HepG2 (cell line): ENCODE measurements around the gene SRCAP. TPM values are rescaled to one million over a fixed set of nuclear protein-coding genes. Genes with fewer than 3 reads are reported as not detected.

Experiments
- ATAD3A ChIP-seq: sonication (generic); formaldehyde crosslinking; IDR thresholded peaks from 2 replicates; pipeline ENCODE4 v1.4.0; 2020; ENCODE audit warnings: missing genetic modification reagents
- ETV5 ChIP-seq: IDR thresholded peaks from 2 replicates; pipeline ENCODE4 v1.6.1; 2018; ENCODE audit warnings: missing biosample characterization, missing genetic modification reagents, inconsistent platforms, borderline replicate concordance
- MTF1 ChIP-seq: sonication (generic); formaldehyde crosslinking; IDR thresholded peaks from 2 replicates; pipeline ENCODE4 v1.5.0; 2020; ENCODE audit warnings: missing genetic modification reagents
- NFKB2 ChIP-seq: sonication (generic); formaldehyde crosslinking; IDR thresholded peaks from 2 replicates; pipeline ENCODE4 v1.4.0; 2020; ENCODE audit warnings: missing genetic modification reagents, borderline replicate concordance
- NFYC ChIP-seq: IDR thresholded peaks from 2 replicates; pipeline ENCODE4 v1.6.1; 2016; ENCODE audit warnings: missing genetic modification reagents, missing compliant biosample characterization
- NR2F1 ChIP-seq, 2 experiments: fragments of 450-650 bp in 1 of 2; formaldehyde crosslinking in 1 of 2; IDR thresholded peaks; 2 replicates each; pipeline versions ENCODE4 v1.5.0 to v1.6.1; 2016 to 2020; ENCODE audit warnings: mild to moderate bottlenecking in 1 of 2, missing compliant biosample characterization in 1 of 2, missing genetic modification reagents in 1 of 2, moderate library complexity in 1 of 2
- NRL ChIP-seq: sonication (generic); formaldehyde crosslinking; IDR thresholded peaks from 2 replicates; pipeline ENCODE4 v1.5.0; 2020; ENCODE audit warnings: missing genetic modification reagents, mild to moderate bottlenecking, moderate library complexity, borderline replicate concordance
- TBX2 ChIP-seq: sonication (generic); formaldehyde crosslinking; IDR thresholded peaks from 2 replicates; pipeline ENCODE4 v1.5.0; 2020; ENCODE audit warnings: missing genetic modification reagents, mild to moderate bottlenecking, borderline replicate concordance
- ZEB1 ChIP-seq: IDR thresholded peaks from 2 replicates; pipeline ENCODE4 v1.6.1; 2012; ENCODE audit warnings: mild to moderate bottlenecking, low read depth, inconsistent platforms; ENCODE audit not compliant: insufficient replicate concordance
- ZNF30 ChIP-seq: sonication (generic); formaldehyde crosslinking; IDR thresholded peaks from 2 replicates; pipeline ENCODE4 v1.5.0; 2020; ENCODE audit warnings: mild to moderate bottlenecking, missing genetic modification reagents
- ZNF337 ChIP-seq: sonication (generic); formaldehyde crosslinking; IDR thresholded peaks from 2 replicates; pipeline ENCODE4 v1.5.1; 2020; ENCODE audit warnings: missing genetic modification reagents, low read depth, mild to moderate bottlenecking, borderline replicate concordance
- ZNF468 ChIP-seq: sonication (generic); formaldehyde crosslinking; IDR thresholded peaks from 2 replicates; pipeline ENCODE4 v1.8.0; 2022; ENCODE audit warnings: mild to moderate bottlenecking, moderate library complexity, missing genetic modification reagents
- ZNF546 ChIP-seq: sonication (generic); formaldehyde crosslinking; conservative IDR thresholded peaks from 2 replicates; pipeline ENCODE4 v1.8.1; 2023; ENCODE audit warnings: mild to moderate bottlenecking, missing genetic modification reagents
- ZNF556 ChIP-seq: sonication (generic); formaldehyde crosslinking; IDR thresholded peaks from 2 replicates; pipeline ENCODE4 v1.4.0; 2020; ENCODE audit warnings: mild to moderate bottlenecking, missing genetic modification reagents, borderline replicate concordance
- ZNF883 ChIP-seq: sonication (generic); formaldehyde crosslinking; IDR thresholded peaks from 2 replicates; pipeline ENCODE4 v1.5.1; 2020; ENCODE audit warnings: mild to moderate bottlenecking, missing genetic modification reagents; ENCODE audit errors: not compliant biosample characterization
- polyA plus RNA-seq, 8 experiments: library from polyadenylated mRNA; depleted of rRNA in 3 of 8; stranded (reverse) in 7 of 8; unstranded in 1 of 8; fragments of >200 nt; fragmentation: Illumina TruSeq in 4 of 8; extraction: Trizol in 4 of 8; gene quantifications; 2 replicates each; pipeline versions ENCODE4 v1.2.1 to v1.2.3, GENCODE V29; 2011 to 2016; ENCODE audit warnings: low read depth in 4 of 8, missing spikeins in 1 of 8, mixed read lengths in 1 of 8; ENCODE audit not compliant: insufficient read depth in 1 of 8
- total RNA-seq, 5 experiments: library from RNA; depleted of rRNA; stranded (reverse); fragments of >200 nt; fragmentation: Illumina TruSeq; extraction: Trizol; gene quantifications; 2 replicates each; pipeline ENCODE4 v1.2.3, GENCODE V29; 2016; ENCODE audit warnings: low read depth in 1 of 5
- TF ChIP-seq, protein P1 (sequence below): sonication (generic); formaldehyde crosslinking; IDR thresholded peaks from 2 replicates; pipeline ENCODE4 v1.4.0; 2020; ENCODE audit warnings: mild to moderate bottlenecking, low read depth, missing genetic modification reagents
- TF ChIP-seq, protein P2 (sequence below): sonication (generic); formaldehyde crosslinking; IDR thresholded peaks from 2 replicates; pipeline ENCODE4 v1.5.1; 2020; ENCODE audit warnings: mild to moderate bottlenecking, missing genetic modification reagents, moderate library complexity

SRCAP gene
- total and polyA plus RNA-seq, 2 of the 13 experiments (the other 11 are each of a cell fraction or from before 2014, with no cell fraction given) = 4.9 to 9.0 TPM

DNA sequence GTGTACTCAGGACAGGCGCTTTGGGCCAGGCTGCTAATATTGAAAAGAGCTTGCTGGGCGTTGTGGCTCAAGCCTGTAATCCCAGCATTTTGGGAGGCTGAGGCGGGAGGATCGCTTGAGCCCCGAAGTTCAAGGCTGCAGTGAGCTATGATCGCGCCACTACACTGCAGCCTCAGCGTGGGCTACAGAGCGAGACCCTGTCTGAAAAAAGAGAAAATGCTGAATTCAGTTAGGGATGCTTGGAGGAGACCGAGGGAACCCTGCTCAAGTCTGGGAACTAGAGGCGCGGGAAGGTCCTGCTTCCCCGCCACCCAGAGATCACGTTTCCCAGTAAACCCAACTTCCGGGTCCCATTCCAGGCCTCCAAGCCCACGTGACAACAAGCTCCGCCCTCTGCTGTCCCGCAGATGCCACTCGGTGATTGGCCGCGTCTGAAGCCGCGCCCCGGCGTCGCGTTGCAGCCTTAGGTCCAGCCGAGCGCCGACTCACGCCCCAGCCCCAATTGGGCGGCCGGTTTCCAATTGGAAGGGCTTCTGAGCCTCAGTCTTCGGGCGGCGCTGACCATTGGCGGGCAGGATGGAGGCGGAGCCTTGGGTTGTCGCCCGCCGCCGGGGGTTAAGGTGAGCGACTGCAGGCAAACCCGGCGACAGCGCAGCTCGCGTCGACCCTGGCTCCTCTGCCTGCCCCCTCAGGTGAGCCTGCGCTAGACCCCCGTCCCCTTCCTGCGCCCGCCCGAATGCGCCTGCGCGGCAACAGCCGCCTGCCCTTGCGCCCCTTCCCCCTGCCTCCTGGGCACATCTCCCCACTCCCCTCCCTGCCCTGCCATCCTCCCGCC lies 49.0 kb downstream of the SRCAP start, which contains the start of gene PHKG2 (continued):
- TF ChIP-seq, protein P1, sequence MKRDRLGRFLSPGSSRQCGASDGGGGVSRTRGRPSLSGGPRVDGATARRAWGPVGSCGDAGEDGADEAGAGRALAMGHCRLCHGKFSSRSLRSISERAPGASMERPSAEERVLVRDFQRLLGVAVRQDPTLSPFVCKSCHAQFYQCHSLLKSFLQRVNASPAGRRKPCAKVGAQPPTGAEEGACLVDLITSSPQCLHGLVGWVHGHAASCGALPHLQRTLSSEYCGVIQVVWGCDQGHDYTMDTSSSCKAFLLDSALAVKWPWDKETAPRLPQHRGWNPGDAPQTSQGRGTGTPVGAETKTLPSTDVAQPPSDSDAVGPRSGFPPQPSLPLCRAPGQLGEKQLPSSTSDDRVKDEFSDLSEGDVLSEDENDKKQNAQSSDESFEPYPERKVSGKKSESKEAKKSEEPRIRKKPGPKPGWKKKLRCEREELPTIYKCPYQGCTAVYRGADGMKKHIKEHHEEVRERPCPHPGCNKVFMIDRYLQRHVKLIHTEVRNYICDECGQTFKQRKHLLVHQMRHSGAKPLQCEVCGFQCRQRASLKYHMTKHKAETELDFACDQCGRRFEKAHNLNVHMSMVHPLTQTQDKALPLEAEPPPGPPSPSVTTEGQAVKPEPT = 0 out of 2 replicates have a peak, but pooled peaks have one; percentile 73
- TF ChIP-seq ZNF546 (CRISPR knock-in tag) (no peak), NFYC (CRISPR knock-in tag) (peak; percentile 92), NFKB2 (CRISPR knock-in tag) (peak; percentile 86; the same call in 1 of the 2 replicates), ZNF337 (CRISPR knock-in tag) (no peak), ZNF883 (CRISPR knock-in tag) (no peak), MTF1 (CRISPR knock-in tag) (no peak), ZNF30 (CRISPR knock-in tag) (no peak), ETV5 (CRISPR knock-in tag) (peak; percentile 81; the same call in 1 of the 2 replicates), ZEB1 (peak; percentile 62), TBX2 (CRISPR knock-in tag) (peak; percentile 82), ATAD3A (CRISPR knock-in tag) (no peak), NR2F1 (CRISPR knock-in tag; IDR thresholded peaks at IDR 0.05) (peak; percentile 15 to 19; a peak in 2 of 4 replicates), ZNF468 (CRISPR knock-in tag) (no peak), ZNF556 (peak; percentile 20; the same call in 1 of the 2 replicates), NRL (peak; percentile 95)
- TF ChIP-seq, protein P2, sequence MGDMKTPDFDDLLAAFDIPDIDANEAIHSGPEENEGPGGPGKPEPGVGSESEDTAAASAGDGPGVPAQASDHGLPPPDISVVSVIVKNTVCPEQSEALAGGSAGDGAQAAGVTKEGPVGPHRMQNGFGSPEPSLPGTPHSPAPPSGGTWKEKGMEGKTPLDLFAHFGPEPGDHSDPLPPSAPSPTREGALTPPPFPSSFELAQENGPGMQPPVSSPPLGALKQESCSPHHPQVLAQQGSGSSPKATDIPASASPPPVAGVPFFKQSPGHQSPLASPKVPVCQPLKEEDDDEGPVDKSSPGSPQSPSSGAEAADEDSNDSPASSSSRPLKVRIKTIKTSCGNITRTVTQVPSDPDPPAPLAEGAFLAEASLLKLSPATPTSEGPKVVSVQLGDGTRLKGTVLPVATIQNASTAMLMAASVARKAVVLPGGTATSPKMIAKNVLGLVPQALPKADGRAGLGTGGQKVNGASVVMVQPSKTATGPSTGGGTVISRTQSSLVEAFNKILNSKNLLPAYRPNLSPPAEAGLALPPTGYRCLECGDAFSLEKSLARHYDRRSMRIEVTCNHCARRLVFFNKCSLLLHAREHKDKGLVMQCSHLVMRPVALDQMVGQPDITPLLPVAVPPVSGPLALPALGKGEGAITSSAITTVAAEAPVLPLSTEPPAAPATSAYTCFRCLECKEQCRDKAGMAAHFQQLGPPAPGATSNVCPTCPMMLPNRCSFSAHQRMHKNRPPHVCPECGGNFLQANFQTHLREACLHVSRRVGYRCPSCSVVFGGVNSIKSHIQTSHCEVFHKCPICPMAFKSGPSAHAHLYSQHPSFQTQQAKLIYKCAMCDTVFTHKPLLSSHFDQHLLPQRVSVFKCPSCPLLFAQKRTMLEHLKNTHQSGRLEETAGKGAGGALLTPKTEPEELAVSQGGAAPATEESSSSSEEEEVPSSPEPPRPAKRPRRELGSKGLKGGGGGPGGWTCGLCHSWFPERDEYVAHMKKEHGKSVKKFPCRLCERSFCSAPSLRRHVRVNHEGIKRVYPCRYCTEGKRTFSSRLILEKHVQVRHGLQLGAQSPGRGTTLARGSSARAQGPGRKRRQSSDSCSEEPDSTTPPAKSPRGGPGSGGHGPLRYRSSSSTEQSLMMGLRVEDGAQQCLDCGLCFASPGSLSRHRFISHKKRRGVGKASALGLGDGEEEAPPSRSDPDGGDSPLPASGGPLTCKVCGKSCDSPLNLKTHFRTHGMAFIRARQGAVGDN = peak; percentile 88
